Esophagus squamous epithelium (tissue), 5 donors: ENCODE data around the gene FRMPD4. TPM values are rescaled to one million over a fixed set of nuclear protein-coding genes. Genes with fewer than 3 reads are reported as not detected.
A peak's percentile ranks its signal among the peaks of the same experiment; 100 is the strongest.

Source experiments
- DNase-seq: peaks from one replicate; lab custom pipeline; 2025; lab: John Stamatoyannopoulos, UW
- H3K27ac ChIP-seq, 4 donors: fragments of 200-600 bp; sonication (generic); one replicate each; pipeline ENCODE4 v1.5.1; 2016 to 2019; ENCODE audit warnings: mild to moderate bottlenecking in 1 of 4
- H3K27me3 ChIP-seq, 4 donors: fragments of 200-600 bp; sonication (generic); 1 replicate in 3 of 4; 2 replicates in 1 of 4; pipeline versions ENCODE4 v1.5.1 to v1.6.0; 2017 to 2021; ENCODE audit warnings: antibody characterized with exemption in 1 of 4
- H3K36me3 ChIP-seq, 3 donors: fragments of 200-600 bp; sonication (generic); one replicate each; pipeline ENCODE4 v1.5.1; 2016 to 2019
- H3K4me1 ChIP-seq, 3 donors: fragments of 200-600 bp; sonication (generic); one replicate each; pipeline ENCODE4 v1.5.1; 2017 to 2019
- H3K4me3 ChIP-seq, 4 donors: fragments of 200-600 bp; sonication (generic); 1 replicate in 3 of 4; 2 replicates in 1 of 4; pipeline ENCODE4 v1.5.1; 2016 to 2019; ENCODE audit warnings: mild to moderate bottlenecking in 2 of 4, moderate library complexity in 1 of 4
- H3K9me3 ChIP-seq, 3 donors: fragments of 200-600 bp; sonication (generic); one replicate each; pipeline ENCODE4 v1.5.1; 2016 to 2019
- CTCF ChIP-seq, 6 experiments: fragments of 450-650 bp in 4 of 6; fragments of 200-600 bp in 2 of 6; sonication (generic) in 2 of 6; IDR thresholded peaks; one replicate each; pipeline ENCODE4 v1.5.1; 2016 to 2019; ENCODE audit warnings: antibody characterized with exemption in 6 of 6, mild to moderate bottlenecking in 4 of 6, moderate library complexity in 4 of 6
- POLR2A ChIP-seq, 4 donors: fragments of 450-650 bp; IDR thresholded peaks; one replicate each; pipeline ENCODE4 v1.6.1; 2017; ENCODE audit warnings: antibody characterized with exemption in 4 of 4, mild to moderate bottlenecking in 4 of 4, moderate library complexity in 3 of 4
- WGBS, 2 donors: methylation state at CpG; one replicate each; pipeline ENCODE4 v1.1.5; 2018; 5-methylcytosine and 5-hydroxymethylcytosine counted together
- intact Hi-C: fragments of 100-400 bp; cut with DNase I; formaldehyde crosslinking; loops from one replicate; pipeline ENCODE4 v1.15.0; 2022
- total RNA-seq, 4 donors: library from RNA; depleted of rRNA; stranded (reverse); fragments of >200 nt; gene quantifications; one replicate each; pipeline ENCODE4 v1.1.0, GENCODE V29; 2016
- donor health status: DM: yes; HTN: yes; CAD: no.

Gene FRMPD4
- total RNA-seq, 4 donors from 2014 or later, result under 0.01 to 0.06 TPM; not detected in 2

- Histone ChIP-seq H3K36me3 (no peaks in the 10 kb centered on the region), H3K27ac (no peak overlapping the region), H3K9me3 (no peaks in the 10 kb centered on the region), H3K4me3 (no peak overlapping the region), H3K27me3 (no peaks in the 10 kb centered on the region), H3K4me1 (no peaks in the 10 kb centered on the region)
- DNase-seq, result no peak
- intact Hi-C loops, result no loop called here
- TF ChIP-seq POLR2A (IDR thresholded peaks at IDR 0.05), result no peak
- TF ChIP-seq CTCF (IDR thresholded peaks at IDR 0.05), result no peak
Observed at GRCh38 chrX:12719837-12720236, 581.6 kb downstream of the FRMPD4 start.

GRCh38 chrX:12721042-12721441, 582.8 kb downstream of the FRMPD4 start:
- TF ChIP-seq CTCF (IDR thresholded peaks at IDR 0.05), result no peak
- no peak for TF ChIP-seq POLR2A (IDR thresholded peaks at IDR 0.05)
- Histone ChIP-seq H3K4me3 (no peak overlapping the region), H3K9me3 (no peaks in the 10 kb centered on the region), H3K4me1 (no peaks in the 10 kb centered on the region), H3K27ac (no peak overlapping the region), H3K27me3 (no peaks in the 10 kb centered on the region), H3K36me3 (no peaks in the 10 kb centered on the region)
- intact Hi-C loops, result no loop called here
- no peak for DNase-seq
- 70 to 83% methylated on average over 1 to 8 of the region's 8 CpGs for WGBS, 2 donors

GRCh38 chrX:12722314-12722713, 584.0 kb downstream of the FRMPD4 start:
- no peaks in the 10 kb centered on the region for H3K36me3 ChIP-seq
- H3K27ac ChIP-seq, result no peak overlapping the region
- TF ChIP-seq POLR2A (IDR thresholded peaks at IDR 0.05) (no peak), CTCF (IDR thresholded peaks at IDR 0.05) (no peak)
- H3K4me1 ChIP-seq, result no peaks in the 10 kb centered on the region
- H3K27me3 ChIP-seq, result no peaks in the 10 kb centered on the region
- no peaks in the 10 kb centered on the region for H3K9me3 ChIP-seq
- WGBS, 2 donors, result 89 to 90% methylated on average over 1 of the region's 1 CpG
- DNase-seq, result no peak
- H3K4me3 ChIP-seq, result no peak overlapping the region
- intact Hi-C loops, result no loop called here

GRCh38 chrX:12741416-12741815, 603.1 kb downstream of the FRMPD4 start:
- H3K27ac ChIP-seq, result peak overlapping the region in 1 of 4 donors; percentile 55
- no peaks in the 10 kb centered on the region for H3K9me3 ChIP-seq
- H3K4me1 ChIP-seq, result peaks cover 0 to 17% (median 0%) of the 10 kb centered on the region in 3 donors
- DNase-seq, result no peak
- intact Hi-C loops, result no loop called here
- 49 to 64% methylated on average over 5 of the region's 6 CpGs for WGBS, 2 donors
- no peaks in the 10 kb centered on the region for H3K27me3 ChIP-seq
- no peak overlapping the region for H3K4me3 ChIP-seq
- TF ChIP-seq POLR2A (IDR thresholded peaks at IDR 0.05) (no peak), CTCF (IDR thresholded peaks at IDR 0.05) (no peak)
- no peaks in the 10 kb centered on the region for H3K36me3 ChIP-seq

- TF ChIP-seq POLR2A (IDR thresholded peaks at IDR 0.05), result no peak
- TF ChIP-seq CTCF (IDR thresholded peaks at IDR 0.05), result no peak
- DNase-seq, result no peak
- Histone ChIP-seq H3K4me3 (no peak overlapping the region), H3K4me1 (no peaks in the 10 kb centered on the region), H3K27ac (no peak overlapping the region), H3K36me3 (no peaks in the 10 kb centered on the region), H3K27me3 (no peaks in the 10 kb centered on the region), H3K9me3 (peaks cover 0 to 5% (median 0%) of the 10 kb centered on the region in 3 donors)
- intact Hi-C loops, result no loop called here
- WGBS, 2 donors, result 78 to 100% methylated on average over 1 of the region's 1 CpG
Observed at GRCh38 chrX:12747433-12747832, 609.2 kb downstream of the FRMPD4 start.
